NCI-H2029 (cell line): ENCODE results near the gene PRKD1.

Source experiments
- DNase-seq: peaks from one replicate; lab custom pipeline; 2025; lab: John Stamatoyannopoulos, UW

PRKD1 gene

DNA sequence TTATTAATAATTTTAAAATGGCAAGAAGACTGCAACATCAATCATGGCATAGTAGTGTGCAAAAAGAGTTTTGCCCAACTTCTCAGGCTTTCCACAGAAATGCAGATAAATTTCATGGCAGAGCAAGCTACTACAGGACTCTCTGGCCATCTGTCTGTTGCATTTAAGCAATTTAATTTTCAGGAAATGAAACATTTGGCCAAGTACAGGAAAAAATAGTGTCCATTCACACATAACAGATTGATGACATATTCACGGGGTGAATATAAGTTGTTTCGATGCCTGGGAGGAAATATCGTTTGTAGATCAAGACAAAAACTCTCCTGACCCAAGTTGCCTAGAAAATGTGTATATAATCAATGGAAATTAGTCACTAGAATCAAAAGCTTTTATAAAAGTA lies 324.0 kb downstream of the PRKD1 start:
- no peak for DNase-seq

DNA sequence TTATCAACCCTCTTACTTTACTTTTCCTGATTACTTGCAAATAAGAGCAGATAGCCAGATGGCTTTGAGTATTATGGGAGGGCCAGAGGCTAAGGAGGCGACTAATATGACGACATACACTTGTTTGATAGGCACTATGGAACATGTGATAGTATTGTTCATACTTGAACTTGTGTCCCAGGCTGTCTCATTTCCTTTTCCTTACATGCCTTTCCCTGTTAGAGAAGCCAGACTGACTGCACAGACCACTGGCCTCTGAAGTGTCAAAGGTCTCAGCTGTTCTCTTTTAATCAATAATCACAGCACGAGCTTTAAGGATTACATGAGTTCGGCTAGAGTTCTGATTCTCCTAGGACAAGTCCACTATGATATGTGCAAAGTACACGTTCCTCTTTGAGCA lies 326.0 kb downstream of the PRKD1 start:
- no peak for DNase-seq

DNA sequence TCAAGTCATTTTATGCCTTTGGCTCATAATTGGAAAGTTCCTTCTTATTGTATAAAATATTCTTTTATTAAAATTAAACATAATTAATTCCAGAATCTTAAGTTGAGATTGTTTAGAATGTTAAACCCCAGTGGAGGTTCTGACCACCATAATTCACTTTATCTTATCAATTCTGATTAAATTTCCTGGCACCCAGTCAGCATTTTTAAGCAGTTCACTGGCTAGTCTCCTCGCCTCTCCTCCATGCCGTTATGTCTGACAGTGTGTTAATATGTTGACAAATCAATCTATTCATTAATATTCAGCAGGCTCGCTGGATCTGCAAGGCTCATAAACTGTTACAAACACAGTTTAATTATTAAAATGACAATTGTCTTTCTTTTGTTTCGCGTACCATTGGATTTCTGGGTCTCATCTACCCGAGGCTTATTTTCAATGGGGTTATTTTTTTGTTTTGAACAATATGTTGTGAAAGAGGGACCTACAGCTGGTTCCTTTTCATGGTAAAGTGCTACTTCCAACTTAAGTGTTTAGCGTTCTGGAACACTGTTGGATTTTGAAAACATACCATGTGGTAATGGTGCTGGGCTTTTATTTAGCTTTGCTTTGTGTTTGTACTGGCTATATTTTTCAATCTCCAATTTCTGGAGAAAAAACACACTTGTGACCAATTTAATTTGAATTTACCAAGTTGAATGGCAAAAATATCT lies 339.7 kb downstream of the PRKD1 start:
- no peak for DNase-seq

DNA sequence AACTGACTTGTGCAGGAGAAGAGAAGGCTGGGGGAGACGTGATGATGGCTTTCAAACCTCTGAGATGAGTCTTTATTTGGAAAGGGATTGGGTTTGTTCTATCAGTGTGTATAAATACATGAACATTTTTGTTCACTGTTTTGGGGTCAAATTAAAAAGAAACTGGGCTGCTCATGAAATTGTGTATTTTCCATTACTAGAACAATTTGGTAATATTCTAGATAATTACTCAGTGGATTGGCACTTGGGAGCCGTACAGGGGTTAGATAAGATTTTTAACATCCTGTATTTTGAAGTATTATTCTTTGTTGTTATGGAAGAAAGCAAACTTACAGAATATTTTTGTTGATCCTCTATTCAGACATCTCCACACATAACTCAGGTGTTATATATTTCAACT lies 340.6 kb downstream of the PRKD1 start:
- DNase-seq, result no peak

DNA sequence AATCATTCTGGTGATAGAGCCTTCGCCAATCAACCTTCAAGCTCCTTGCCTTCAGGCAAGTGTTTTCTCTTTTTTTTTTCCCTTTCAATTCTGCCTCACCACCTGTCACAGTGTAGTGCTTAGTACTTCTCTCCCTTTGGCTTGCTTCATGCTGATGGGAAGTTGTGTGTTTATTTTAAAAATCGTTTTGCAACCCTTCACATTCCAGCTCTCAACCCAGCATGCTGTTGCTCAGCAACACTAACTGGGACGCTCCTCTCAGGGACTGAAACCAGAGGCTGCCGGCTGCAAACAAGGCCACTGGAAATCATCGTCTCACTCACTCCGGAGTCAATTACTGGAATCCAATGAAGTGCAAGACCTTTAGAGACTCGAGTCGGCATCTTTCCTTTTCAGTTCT lies 342.7 kb downstream of the PRKD1 start:
- peak; percentile 87 for DNase-seq

DNA sequence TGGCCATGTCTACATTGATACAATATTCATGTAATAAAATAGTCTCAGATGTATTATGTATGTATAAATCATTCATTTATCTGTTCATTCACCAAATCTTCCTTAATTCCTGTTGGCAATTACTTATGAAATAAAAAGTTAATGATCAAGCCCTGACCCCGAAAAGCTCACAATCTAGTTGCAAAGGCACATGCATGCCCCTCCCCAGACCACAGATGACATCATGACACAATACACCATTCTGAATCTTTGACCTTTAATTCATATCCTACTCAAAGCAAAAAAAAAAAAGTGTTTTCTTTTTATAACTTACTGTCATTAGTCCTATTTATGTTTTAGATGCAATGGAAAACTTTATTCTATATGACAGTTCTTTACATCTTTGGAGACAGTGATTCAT lies 346.9 kb downstream of the PRKD1 start:
- no peak for DNase-seq

DNA sequence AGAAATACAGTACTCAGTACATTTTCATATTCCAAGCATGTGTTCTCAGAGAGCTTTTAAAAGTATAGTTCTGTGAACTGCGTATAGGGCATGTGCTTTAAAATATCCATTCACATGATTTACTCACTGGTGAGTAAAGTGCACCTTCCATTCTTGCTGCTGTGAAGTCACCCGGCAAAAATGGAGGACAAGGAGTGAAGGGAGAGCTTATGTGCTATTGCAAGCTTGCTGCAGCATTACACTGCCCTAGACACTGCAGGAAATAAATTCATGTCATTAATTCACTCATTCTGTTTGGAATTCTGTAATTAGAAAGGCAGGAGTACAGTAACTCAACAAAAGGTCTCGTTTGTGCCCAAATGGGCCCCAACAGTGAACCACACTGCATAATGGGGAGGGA lies 347.8 kb downstream of the PRKD1 start:
- no peak for DNase-seq

DNA sequence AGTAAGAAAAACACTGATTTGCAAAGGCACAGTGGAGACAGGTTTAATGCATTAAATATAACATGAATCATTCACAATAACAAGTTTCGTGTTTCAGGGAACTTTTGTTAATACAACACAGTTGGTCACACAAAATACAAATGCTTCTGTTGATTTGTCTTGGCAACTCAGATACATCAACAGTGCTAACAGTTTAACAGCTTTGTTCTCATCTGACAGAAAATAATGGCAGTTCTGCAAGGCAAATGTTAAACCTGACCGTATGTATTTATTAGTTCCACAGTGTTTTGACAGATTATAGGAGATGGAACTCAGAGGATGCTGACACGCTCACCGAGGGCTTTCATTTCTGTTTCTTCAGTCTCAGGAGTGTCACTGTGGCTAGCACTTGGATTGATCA lies 350.7 kb downstream of the PRKD1 start:
- DNase-seq, result no peak

DNA sequence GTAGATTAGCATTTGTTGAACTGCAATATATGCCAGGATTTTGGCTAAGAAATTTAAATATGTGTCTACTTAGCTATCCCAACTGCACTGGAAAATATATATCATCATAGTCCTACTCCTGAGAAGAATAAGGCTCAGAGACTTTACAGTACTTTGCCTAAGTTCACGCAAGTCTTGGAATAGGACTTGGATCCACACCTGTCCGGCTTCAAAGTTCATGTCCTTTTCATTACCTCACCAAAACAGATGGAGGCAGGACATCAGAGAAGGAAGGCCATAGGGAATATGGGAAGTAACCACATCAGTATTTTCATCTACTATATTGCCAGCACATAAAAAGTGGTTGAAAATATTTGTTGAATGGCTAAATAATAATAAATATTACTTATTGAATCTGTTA lies 358.5 kb downstream of the PRKD1 start:
- no peak for DNase-seq

DNA sequence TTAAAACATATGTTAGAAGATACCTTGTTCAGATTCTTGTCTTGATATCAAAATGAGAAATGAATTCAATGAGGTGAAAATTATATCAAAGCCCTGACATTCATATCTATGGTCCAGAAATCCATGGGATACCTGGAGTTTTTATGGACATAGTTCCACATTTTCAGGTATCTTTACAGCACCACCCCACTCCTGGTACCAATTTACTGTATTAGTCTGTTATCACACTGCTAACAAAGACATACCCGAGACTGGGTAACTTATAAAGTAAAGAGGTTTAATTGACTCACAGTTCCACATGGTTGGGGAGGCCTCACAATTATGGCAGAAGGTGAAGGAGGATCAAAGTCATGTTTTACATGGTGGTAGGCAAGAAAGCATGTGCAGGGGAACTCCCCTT lies 361.5 kb downstream of the PRKD1 start:
- DNase-seq, result no peak

DNA sequence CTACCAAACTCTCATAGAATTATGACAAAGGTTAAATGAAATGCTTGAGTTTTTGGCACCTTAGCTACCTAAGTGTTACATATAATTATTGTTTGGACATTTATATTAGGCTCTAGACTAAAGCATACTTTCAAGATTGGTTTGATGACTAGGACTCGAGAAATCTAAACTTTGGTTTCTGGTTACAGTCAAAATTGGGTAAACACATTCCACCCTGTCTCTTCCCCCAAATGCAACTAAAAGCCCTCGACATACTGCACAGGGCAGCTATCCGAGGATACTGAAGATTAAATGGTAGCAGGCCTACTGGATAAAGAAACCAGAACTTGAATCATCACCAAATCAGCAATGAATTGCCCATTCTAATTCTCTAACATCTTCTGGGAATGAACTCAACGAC lies 369.1 kb downstream of the PRKD1 start:
- DNase-seq, result no peak

DNA sequence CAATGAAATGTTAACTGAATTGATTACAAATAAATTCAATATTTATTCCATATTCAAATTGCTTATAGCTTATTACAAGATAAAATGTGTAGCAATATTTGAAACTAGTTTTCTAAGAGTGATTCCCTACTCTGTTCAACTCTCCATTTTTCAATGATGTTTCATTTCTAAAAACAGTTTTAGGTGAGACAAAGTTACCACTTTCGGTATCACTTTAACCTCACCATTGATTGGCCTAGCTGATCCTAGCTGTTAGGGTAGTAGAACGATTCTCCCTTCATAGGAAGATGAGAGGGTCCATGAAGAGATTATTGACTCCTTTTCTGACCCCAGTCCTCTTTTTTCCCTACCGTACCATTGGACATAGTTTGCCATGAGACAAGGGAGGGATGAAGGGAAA lies 373.3 kb downstream of the PRKD1 start:
- no peak for DNase-seq

DNA sequence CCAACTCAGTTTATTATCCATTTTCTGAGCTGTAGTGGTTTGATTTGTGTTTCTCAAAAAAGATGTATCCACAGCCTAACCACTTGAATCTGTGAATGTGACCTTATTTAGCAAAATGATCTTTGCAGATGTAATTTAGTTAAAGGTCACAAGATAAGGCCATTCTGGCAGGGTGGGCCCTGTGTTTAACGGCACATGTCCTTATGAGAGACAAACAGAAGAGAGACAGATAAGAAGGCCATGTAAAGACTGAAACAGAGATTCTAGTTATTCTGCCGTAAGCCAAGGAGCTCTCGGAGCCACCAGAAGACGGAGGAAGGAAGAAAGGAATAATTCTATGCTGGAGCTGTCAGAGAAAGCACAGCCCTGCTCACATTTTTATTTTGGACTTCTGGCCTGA lies 374.2 kb downstream of the PRKD1 start:
- no peak for DNase-seq

DNA sequence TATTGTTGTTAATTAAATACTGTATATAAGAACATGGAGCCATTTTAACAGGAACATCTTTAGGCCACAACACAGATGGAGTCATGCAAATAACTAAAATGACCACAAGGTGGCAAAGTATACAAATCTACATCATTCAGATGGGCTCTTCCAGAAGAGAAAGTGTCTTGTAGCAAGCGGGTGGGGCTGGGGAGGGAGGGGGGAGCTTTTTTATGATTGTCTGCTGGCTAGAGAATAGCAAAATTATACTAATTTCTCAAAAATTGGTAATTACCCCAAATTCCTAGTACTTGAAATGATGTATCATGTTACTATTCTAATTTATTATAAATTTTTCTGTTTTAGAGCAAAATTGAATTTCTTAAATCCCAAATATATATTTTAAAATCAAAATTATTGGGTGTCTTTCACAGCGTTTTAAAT lies 378.7 kb downstream of the PRKD1 start:
- DNase-seq, result peak; percentile 74

DNA sequence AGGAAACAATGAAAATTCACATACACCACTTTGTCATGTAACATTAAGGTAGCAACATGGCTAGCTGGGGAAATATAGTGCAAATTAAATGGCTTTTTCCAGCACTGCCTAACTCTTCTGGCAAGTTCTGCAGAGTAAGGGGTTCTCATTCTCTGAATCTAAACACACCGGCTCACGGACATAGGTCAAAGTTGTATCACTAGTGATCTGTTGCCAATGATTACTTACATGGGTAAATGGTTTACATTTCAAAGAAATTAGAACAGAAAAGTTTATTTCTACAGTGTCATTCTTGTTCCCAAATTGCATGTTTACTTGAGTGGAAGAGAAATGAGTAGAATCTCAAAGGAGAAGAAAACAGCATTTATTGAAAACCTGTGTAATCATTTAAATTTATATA lies 381.9 kb downstream of the PRKD1 start:
- DNase-seq, result no peak

DNA sequence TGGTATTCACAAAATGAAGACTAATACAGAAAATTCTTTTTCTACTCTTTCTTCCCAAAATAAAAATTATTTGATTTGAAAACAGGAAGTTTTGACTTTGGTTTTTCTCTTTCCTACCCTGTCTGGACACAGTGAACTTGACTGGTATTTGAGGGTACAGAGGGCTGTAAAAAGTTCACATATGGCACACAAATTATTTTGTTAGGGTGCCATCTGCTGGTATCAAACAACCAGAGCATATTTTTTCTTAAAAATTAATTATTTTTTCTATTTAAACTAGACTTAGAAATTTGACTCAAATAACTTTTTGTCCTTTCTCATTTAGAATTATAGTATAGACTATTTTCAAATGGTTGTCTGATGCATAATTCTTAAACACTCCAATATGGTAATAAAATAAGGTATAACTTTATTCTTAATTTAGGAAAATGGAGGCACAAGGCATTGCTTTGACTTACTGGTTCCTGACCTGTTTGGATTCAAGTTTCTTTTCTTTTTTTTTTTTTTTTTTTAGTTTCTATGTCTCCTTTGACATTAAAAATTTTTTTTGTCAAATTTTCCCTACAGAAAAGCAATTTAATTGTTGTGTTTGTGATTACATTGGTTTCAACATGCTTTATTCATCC lies 390.6 kb downstream of the PRKD1 start:
- no peak for DNase-seq

DNA sequence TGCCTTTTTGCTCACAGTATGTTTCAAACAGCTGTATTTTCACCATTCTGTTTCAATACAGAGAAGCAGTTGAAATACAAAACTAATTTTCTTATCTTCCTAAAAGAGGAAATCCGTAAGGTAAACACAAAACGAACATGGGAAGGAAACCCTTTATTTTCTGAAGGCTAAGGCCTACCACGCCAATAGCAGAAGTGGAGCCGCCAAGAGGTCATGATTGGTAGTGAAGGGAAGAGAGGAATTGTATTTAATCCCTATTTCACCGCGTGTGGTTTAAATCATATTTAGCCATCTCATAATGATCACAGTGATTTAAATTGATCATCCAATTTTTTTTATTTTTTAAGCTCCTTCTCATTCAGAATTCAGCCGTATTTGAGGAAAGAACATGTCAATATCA lies 398.2 kb downstream of the PRKD1 start:
- DNase-seq, result no peak

DNA sequence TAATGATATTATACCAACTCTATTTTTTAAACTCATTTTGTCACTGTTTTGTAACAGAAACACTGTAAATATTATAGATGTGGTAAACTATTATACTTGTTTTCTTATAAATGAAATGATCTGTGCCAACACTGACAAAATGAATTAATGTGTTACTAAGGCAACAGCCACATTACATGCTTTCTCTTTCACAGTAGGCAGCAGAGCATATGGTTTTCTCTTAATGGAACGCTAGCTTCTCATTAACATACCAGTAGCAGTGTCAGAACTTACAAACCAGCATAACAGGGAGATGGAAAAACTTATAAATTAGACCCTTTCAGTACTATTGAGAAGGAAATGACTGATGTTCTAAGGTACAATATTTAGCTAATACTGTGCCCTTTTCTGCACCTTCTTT lies 398.8 kb downstream of the PRKD1 start:
- no peak for DNase-seq

DNA sequence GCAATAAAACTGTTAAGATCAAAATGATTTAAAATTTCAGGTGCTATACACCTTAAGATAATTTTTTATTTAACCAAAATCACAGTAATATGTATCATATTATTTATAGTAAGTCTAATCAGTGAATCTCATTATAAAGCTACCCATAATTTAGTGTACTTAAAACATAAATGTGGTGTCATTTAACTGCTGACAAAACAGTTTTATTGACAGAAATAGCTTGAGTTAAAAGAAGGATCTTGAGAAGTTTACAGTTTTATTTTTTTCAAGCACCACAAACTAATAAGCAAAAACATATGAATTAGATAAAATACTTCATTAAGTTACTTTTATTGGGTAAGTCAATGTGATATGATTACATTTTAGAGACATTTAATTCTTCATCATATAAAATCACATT lies 400.4 kb downstream of the PRKD1 start:
- no peak for DNase-seq
